HEK293 (cell line): ENCODE measurements around the gene SART3.

Source experiments
- SCRT1 ChIP-seq: fragments of 450-650 bp; formaldehyde crosslinking; IDR thresholded peaks from 2 replicates; pipeline ENCODE4 v1.5.1; 2016; ENCODE audit warnings: missing biosample characterization, missing genetic modification characterization, borderline replicate concordance
- ZBTB48 ChIP-seq: fragments of 450-650 bp; formaldehyde crosslinking; IDR thresholded peaks from 2 replicates; pipeline ENCODE4 v1.5.1; 2016; ENCODE audit warnings: missing biosample characterization, missing genetic modification characterization
- TF ChIP-seq, protein P1 (sequence below): fragments of 450-650 bp; formaldehyde crosslinking; IDR thresholded peaks from 2 replicates; pipeline ENCODE4 v1.5.1; 2016; ENCODE audit warnings: missing biosample characterization, missing genetic modification characterization
- TF ChIP-seq, protein P2 (sequence below): sonication (generic); formaldehyde crosslinking; IDR thresholded peaks from 2 replicates; pipeline ENCODE4 v1.8.1; 2022; ENCODE audit warnings: mild to moderate bottlenecking, moderate library complexity, missing genetic modification reagents
- TF ChIP-seq, protein P3 (sequence below): fragments of 450-650 bp; formaldehyde crosslinking; IDR thresholded peaks from 2 replicates; pipeline ENCODE4 v1.5.1; 2016; ENCODE audit warnings: missing biosample characterization, missing genetic modification characterization
- TF ChIP-seq, protein P4 (sequence below): fragments of 450-650 bp; formaldehyde crosslinking; IDR thresholded peaks from 2 replicates; pipeline ENCODE4 v1.5.1; 2016; ENCODE audit warnings: missing biosample characterization, missing genetic modification characterization
- TF ChIP-seq, protein P5 (sequence below): IDR thresholded peaks from 2 replicates; pipeline ENCODE4 v1.6.1; 2011; ENCODE audit warnings: mild to moderate bottlenecking, low read depth, low read length, borderline replicate concordance

DNA sequence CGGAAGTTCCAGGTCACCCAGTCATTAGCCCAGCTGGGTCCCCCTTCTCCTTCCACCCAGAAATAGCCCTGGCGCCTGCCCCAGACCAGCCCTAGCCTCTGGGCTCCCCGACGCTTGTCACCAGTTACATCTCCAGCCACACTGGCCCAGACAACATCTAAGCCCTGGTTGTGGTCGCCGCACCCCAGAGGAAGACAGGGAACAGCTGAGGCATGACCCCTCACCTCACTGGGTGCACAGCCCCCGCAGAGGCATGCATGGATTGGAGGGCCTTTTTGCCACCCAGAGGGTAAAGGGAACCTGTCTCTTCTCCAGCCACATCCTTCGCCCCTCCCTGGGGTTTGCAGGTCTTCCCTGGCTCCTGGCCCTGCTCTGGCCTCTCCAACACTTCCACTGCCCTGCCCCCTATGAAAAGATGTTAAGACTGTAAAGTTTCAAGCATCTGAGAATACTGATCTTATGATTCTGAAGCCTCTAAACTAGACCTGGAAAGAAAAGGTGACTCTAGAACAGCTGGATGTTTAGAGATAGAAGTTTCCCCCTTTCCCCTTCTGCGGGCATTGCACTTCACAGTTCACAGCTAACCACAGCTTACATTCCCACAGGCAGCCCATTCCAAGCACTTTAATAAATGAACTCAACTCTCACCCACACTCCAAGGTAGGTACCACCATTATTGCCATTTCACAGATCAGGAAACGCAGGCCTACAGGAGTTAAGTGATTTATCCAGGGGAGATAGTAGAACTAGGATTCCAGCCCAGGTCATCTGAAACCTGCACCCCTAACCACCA lies 22.2 kb upstream of the SART3 start:
- TF ChIP-seq, protein P1, sequence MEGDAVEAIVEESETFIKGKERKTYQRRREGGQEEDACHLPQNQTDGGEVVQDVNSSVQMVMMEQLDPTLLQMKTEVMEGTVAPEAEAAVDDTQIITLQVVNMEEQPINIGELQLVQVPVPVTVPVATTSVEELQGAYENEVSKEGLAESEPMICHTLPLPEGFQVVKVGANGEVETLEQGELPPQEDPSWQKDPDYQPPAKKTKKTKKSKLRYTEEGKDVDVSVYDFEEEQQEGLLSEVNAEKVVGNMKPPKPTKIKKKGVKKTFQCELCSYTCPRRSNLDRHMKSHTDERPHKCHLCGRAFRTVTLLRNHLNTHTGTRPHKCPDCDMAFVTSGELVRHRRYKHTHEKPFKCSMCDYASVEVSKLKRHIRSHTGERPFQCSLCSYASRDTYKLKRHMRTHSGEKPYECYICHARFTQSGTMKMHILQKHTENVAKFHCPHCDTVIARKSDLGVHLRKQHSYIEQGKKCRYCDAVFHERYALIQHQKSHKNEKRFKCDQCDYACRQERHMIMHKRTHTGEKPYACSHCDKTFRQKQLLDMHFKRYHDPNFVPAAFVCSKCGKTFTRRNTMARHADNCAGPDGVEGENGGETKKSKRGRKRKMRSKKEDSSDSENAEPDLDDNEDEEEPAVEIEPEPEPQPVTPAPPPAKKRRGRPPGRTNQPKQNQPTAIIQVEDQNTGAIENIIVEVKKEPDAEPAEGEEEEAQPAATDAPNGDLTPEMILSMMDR (tag by site-specific recombination): no peak
- TF ChIP-seq, protein P2, sequence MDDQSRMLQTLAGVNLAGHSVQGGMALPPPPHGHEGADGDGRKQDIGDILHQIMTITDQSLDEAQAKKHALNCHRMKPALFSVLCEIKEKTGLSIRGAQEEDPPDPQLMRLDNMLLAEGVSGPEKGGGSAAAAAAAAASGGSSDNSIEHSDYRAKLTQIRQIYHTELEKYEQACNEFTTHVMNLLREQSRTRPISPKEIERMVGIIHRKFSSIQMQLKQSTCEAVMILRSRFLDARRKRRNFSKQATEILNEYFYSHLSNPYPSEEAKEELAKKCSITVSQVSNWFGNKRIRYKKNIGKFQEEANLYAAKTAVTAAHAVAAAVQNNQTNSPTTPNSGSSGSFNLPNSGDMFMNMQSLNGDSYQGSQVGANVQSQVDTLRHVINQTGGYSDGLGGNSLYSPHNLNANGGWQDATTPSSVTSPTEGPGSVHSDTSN (CRISPR knock-in tag): no peak
- TF ChIP-seq, protein P3, sequence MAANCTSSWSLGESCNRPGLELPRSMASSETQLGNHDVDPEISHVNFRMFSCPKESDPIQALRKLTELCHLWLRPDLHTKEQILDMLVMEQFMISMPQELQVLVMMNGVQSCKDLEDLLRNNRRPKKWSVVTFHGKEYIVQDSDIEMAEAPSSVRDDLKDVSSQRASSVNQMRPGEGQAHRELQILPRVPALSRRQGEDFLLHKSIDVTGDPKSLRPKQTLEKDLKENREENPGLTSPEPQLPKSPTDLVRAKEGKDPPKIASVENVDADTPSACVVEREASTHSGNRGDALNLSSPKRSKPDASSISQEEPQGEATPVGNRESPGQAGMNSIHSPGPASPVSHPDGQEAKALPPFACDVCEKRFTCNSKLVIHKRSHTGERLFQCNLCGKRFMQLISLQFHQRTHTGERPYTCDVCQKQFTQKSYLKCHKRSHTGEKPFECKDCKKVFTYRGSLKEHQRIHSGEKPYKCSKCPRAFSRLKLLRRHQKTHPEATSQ (tag by site-specific recombination): no peak
- TF ChIP-seq ZBTB48 (tag by site-specific recombination): no peak
- TF ChIP-seq, protein P4, sequence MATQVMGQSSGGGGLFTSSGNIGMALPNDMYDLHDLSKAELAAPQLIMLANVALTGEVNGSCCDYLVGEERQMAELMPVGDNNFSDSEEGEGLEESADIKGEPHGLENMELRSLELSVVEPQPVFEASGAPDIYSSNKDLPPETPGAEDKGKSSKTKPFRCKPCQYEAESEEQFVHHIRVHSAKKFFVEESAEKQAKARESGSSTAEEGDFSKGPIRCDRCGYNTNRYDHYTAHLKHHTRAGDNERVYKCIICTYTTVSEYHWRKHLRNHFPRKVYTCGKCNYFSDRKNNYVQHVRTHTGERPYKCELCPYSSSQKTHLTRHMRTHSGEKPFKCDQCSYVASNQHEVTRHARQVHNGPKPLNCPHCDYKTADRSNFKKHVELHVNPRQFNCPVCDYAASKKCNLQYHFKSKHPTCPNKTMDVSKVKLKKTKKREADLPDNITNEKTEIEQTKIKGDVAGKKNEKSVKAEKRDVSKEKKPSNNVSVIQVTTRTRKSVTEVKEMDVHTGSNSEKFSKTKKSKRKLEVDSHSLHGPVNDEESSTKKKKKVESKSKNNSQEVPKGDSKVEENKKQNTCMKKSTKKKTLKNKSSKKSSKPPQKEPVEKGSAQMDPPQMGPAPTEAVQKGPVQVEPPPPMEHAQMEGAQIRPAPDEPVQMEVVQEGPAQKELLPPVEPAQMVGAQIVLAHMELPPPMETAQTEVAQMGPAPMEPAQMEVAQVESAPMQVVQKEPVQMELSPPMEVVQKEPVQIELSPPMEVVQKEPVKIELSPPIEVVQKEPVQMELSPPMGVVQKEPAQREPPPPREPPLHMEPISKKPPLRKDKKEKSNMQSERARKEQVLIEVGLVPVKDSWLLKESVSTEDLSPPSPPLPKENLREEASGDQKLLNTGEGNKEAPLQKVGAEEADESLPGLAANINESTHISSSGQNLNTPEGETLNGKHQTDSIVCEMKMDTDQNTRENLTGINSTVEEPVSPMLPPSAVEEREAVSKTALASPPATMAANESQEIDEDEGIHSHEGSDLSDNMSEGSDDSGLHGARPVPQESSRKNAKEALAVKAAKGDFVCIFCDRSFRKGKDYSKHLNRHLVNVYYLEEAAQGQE: no peak
- TF ChIP-seq SCRT1 (tag by site-specific recombination): no peak
- TF ChIP-seq, protein P5, sequence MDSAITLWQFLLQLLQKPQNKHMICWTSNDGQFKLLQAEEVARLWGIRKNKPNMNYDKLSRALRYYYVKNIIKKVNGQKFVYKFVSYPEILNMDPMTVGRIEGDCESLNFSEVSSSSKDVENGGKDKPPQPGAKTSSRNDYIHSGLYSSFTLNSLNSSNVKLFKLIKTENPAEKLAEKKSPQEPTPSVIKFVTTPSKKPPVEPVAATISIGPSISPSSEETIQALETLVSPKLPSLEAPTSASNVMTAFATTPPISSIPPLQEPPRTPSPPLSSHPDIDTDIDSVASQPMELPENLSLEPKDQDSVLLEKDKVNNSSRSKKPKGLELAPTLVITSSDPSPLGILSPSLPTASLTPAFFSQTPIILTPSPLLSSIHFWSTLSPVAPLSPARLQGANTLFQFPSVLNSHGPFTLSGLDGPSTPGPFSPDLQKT: no peak
